OCI-LY7 (cell line): ENCODE results near the gene TRIM54.

Experiments used
- EZH2phosphoT487 ChIP-seq: fragments of 200-600 bp; sonication (generic); IDR thresholded peaks from 2 replicates; pipeline ENCODE4 v1.6.1; 2018; ENCODE audit warnings: low read depth, borderline replicate concordance, mild to moderate bottlenecking, mixed run types, antibody characterized with exemption, low read length, moderate library complexity, mixed read lengths
- TF ChIP-seq, protein P1 (sequence below): fragments of 200-600 bp; sonication (generic); conservative IDR thresholded peaks from 2 replicates; pipeline ENCODE4 v1.5.1; 2014; ENCODE audit warnings: mild to moderate bottlenecking, antibody characterized with exemption, low read length, moderate library complexity, mixed read lengths

DNA sequence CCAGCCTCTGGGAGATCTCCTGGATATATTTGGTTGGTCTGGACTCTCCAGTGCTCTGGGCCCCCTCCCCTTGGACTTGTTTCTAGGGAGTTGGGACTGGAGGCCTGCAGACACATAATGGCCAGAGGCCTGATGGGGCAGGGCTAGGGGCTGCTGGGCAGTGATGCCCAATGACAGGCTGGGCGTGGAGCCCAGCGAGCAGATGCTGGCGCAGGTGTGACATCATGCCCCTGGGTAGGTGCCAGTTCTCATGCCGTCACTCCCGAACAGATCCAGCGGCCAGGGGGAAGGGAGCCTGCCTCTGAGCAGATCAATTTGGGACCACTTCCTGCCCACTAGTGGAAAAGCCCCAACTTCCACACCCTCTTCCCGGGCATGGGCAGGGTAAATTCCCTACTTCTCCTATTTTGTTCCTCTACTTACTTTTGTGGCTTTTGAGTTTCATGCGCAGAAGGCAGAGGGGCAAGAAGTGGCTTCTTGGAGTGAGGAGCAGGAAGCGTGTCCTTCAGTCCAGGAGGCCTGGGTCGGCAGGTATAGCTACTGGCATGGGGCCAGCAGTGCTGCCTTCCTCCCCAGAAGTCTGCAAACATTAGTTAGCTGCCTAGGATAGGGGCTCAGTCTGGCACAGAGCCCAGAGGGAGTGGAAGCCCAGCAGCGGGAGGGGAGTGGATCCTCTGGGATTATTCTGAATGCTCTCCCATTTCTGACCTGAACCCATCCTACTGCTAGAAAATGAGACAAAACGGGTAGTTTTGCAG lies 34.6 kb downstream of the TRIM54 start:
- TF ChIP-seq, protein P1, sequence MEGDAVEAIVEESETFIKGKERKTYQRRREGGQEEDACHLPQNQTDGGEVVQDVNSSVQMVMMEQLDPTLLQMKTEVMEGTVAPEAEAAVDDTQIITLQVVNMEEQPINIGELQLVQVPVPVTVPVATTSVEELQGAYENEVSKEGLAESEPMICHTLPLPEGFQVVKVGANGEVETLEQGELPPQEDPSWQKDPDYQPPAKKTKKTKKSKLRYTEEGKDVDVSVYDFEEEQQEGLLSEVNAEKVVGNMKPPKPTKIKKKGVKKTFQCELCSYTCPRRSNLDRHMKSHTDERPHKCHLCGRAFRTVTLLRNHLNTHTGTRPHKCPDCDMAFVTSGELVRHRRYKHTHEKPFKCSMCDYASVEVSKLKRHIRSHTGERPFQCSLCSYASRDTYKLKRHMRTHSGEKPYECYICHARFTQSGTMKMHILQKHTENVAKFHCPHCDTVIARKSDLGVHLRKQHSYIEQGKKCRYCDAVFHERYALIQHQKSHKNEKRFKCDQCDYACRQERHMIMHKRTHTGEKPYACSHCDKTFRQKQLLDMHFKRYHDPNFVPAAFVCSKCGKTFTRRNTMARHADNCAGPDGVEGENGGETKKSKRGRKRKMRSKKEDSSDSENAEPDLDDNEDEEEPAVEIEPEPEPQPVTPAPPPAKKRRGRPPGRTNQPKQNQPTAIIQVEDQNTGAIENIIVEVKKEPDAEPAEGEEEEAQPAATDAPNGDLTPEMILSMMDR = no peak
- TF ChIP-seq EZH2phosphoT487 = no peak
